Activated CD8-positive, alpha-beta memory T cell treated with anti-CD3 and anti-CD28 coated beads, Interleukin-2, amount 10 ng/mL, durations not matched to agents 7 days and 5 days (primary cell): ENCODE data around the gene APP. TPM values are rescaled to one million over a fixed set of nuclear protein-coding genes. Genes with fewer than 3 reads are reported as not detected.
"Not testable (repeated sequence)": the region's sequence is repeated elsewhere in the genome, so short reads cannot be mapped to it uniquely, and the experiment has no call there.

Experiments
- ATAC-seq: fragments of 150-1000 bp; cut with Tn5 transposase; one replicate; pipeline ENCODE4 v1.10.0; 2021; ENCODE audit warnings: moderate library complexity
- CTCF ChIA-PET: fragments of 350-600 bp; sonication (Branson Sonifier 250); formaldehyde crosslinking; loops from one replicate; lab custom pipeline; 2021; ENCODE audit warnings: antibody characterized with exemption; lab: Charles Lee
- DNase-seq: peaks from one replicate; pipeline ENCODE4 v3.0.0-alpha.2; 2020
- H3K27ac Mint-ChIP-seq: one replicate; pipeline ENCODE4 v1.8.0; 2021; ENCODE audit warnings: mild to moderate bottlenecking, mixed read lengths
- H3K27me3 Mint-ChIP-seq: one replicate; pipeline ENCODE4 v1.8.0; 2021; ENCODE audit warnings: mixed read lengths
- H3K36me3 Mint-ChIP-seq: one replicate; pipeline ENCODE4 v1.8.0; 2021; ENCODE audit warnings: mild to moderate bottlenecking, mixed read lengths
- H3K4me1 Mint-ChIP-seq: one replicate; pipeline ENCODE4 v1.8.0; 2021; ENCODE audit warnings: mixed read lengths
- H3K4me3 Mint-ChIP-seq: one replicate; pipeline ENCODE4 v1.8.0; 2021; ENCODE audit warnings: mild to moderate bottlenecking, moderate library complexity, mixed read lengths
- H3K9me3 Mint-ChIP-seq: one replicate; pipeline ENCODE4 v1.8.0; 2022; ENCODE audit warnings: low read depth, mixed read lengths
- total RNA-seq, 2 experiments: library from RNA; stranded (reverse); gene quantifications; one replicate each; pipeline ENCODE4 v1.2.3, GENCODE V29; 2021

APP gene
- total RNA-seq, 2 experiments from 2014 or later, result 11.2 to 25.1 TPM

DNA sequence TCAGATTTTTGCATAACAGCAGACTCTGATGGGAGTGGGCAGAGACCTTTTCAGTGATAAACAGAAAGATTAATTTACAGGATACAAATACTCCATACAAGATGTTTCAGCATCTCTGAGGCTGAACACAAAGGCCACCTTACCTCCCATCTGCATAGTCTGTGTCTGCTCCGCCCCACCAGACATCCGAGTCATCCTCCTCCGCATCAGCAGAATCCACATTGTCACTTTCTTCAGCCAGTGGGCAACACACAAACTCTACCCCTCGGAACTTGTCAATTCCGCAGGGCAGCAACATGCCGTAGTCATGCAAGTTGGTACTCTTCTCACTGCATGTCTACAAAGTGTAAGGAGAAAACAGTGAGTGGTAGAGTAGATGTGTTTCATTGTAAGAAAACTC, 119.7 kb downstream of the APP start:
- H3K36me3 Mint-ChIP-seq, result no peaks in the 10 kb centered on the region
- DNase-seq, result no peak
- H3K27me3 Mint-ChIP-seq, result no peaks in the 10 kb centered on the region
- H3K4me3 Mint-ChIP-seq, result no peak overlapping the region
- H3K4me1 Mint-ChIP-seq, result no peaks in the 10 kb centered on the region
- no peak overlapping the region for H3K27ac Mint-ChIP-seq
- no peaks in the 10 kb centered on the region for H3K9me3 Mint-ChIP-seq
- no peak for ATAC-seq
- CTCF ChIA-PET, result no interaction called here

- no peak for ATAC-seq
- Mint-ChIP-seq H3K36me3 (no peaks in the 10 kb centered on the region), H3K4me1 (no peaks in the 10 kb centered on the region), H3K27ac (no peak overlapping the region), H3K9me3 (no peaks in the 10 kb centered on the region), H3K27me3 (no peaks in the 10 kb centered on the region), H3K4me3 (no peak overlapping the region)
- DNase-seq, result no peak
- CTCF ChIA-PET, result no interaction called here
Measured at GRCh38 chr21:26049803-26050202, 120.8 kb downstream of the APP start.

DNA sequence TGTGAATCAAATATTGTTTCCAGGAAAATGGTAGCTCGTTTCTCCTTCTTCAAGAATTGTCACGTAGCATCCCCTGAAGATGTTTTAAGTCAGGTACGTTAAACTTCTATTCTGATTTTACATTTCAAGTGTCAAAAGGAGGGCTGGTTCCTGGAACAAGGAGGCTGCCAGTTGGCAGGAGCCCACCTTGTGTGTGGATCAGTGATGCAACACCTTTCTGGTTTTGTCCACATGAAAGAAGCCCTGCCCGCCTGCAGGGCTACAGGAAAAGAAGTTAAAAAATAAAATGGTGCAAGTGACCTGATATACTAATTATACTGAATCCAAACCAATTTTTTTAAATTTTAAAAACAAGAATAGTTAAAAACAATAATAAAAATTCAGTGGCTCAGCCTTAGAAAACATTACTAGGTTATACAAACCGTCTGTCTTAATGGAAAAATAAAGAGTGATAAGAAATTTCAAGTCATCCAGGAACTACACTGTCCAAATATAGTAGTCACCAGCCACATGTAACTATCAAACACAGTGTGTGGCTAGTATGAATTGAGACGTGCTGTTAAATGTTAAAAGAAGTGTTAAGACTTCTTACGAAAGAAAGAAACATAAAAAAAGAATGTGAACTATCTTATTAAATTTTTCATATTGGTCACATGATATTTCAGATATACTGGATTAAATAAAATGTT, 123.1 kb downstream of the APP start:
- CTCF ChIA-PET, result no interaction called here
- no peaks in the 10 kb centered on the region for H3K27me3 Mint-ChIP-seq
- H3K4me1 Mint-ChIP-seq, result no peaks in the 10 kb centered on the region
- no peaks in the 10 kb centered on the region for H3K36me3 Mint-ChIP-seq
- no peak overlapping the region for H3K4me3 Mint-ChIP-seq
- ATAC-seq (no peak), DNase-seq (no peak)
- no peaks in the 10 kb centered on the region for H3K9me3 Mint-ChIP-seq
- H3K27ac Mint-ChIP-seq, result no peak overlapping the region

- H3K4me1 Mint-ChIP-seq, result no peaks in the 10 kb centered on the region
- H3K27ac Mint-ChIP-seq, result no peak overlapping the region
- H3K36me3 Mint-ChIP-seq, result no peaks in the 10 kb centered on the region
- H3K9me3 Mint-ChIP-seq, result no peaks in the 10 kb centered on the region
- CTCF ChIA-PET, result no interaction called here
- no peaks in the 10 kb centered on the region for H3K27me3 Mint-ChIP-seq
- ATAC-seq, result no peak
- no peak overlapping the region for H3K4me3 Mint-ChIP-seq
- no peak for DNase-seq
Measured at GRCh38 chr21:26043891-26044290, 126.7 kb downstream of the APP start.

DNA sequence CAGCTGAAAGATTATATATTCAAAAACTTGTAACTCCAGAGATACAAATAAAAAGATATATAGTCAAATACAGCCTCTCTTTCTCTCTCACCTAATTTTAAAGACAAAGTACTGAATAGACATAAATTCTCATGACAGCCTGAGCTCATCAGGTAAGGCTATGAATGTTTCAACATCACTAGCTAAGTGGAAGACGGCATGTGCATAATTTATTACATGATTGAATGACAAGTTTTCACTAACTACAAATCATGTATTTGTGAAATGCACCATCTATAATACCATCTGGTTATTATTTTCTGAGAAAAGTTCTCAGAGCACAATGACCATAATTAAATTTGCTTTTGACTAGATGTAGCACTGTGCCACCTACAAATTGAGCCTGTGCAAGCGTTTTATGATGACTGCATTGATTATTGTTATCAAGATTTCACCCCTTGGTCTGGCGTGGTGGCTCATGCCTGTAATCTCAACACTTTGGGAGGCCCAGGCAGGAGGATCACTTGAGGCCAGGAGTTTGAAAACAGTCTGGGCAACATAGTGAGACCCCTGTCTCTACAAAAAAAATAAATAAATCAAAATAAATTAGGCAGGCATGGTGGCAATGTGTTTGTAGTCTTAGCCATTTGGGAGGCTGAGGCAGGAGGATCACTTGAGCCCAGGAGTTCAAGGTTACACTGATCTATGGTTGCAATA, 128.2 kb downstream of the APP start:
- DNase-seq (no peak), ATAC-seq (no peak)
- Mint-ChIP-seq H3K36me3 (no peaks in the 10 kb centered on the region), H3K4me3 (no peak overlapping the region), H3K27me3 (no peaks in the 10 kb centered on the region), H3K9me3 (no peaks in the 10 kb centered on the region), H3K4me1 (no peaks in the 10 kb centered on the region), H3K27ac (no peak overlapping the region)
- CTCF ChIA-PET, result no interaction called here

DNA sequence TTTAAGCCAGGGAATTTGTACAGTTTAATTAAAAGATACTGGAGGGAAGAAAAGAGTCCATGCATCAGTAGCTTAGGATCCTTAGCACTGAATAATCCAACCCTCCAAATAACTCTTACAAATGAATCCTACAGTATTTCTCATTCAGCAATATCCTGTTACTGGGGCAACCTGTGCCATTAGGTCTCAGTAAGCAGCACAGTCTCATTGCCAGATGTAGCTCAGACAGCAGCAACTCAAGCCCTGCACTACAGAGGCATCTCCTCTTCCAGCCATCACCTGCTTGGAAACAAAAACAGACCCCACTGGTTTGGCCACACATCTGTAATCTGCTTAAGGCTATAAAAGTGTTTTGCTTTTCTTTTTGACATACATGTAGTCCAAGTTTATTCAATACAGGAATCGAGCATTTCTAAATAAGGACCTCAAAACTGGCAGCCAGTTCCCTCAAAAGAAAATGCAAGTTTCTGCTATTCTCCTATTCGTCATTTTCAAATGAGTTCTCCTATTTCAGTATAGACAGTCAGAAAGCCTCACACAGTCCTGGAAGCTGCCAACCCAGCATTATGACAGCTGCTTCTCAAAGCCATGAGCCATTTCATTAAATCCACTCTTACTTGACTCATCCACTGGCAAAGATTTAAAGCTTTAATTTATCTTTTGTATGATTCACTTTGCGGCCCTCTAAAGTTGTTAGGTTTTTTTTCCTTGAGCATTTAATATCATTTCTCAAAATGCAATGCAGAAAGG, 129.0 kb downstream of the APP start:
- Mint-ChIP-seq H3K27me3 (no peaks in the 10 kb centered on the region), H3K4me1 (peaks cover 1% of the 10 kb centered on the region), H3K9me3 (no peaks in the 10 kb centered on the region)

GRCh38 chr21:26036916-26037315, 133.7 kb downstream of the APP start:
- Mint-ChIP-seq H3K36me3 (no peaks in the 10 kb centered on the region), H3K27me3 (no peaks in the 10 kb centered on the region), H3K27ac (no peak overlapping the region), H3K4me1 (peaks cover 1% of the 10 kb centered on the region), H3K9me3 (no peaks in the 10 kb centered on the region), H3K4me3 (no peak overlapping the region)
- ATAC-seq (no peak), DNase-seq (no peak)
- CTCF ChIA-PET, result no interaction called here

More for the DNA sequence above, 129.0 kb downstream of the APP start:
- no peak overlapping the region for H3K27ac Mint-ChIP-seq
- DNase-seq (no peak), ATAC-seq (no peak)
- H3K4me3 Mint-ChIP-seq, result no peak overlapping the region
- H3K36me3 Mint-ChIP-seq, result no peaks in the 10 kb centered on the region
- CTCF ChIA-PET, result no interaction called here

GRCh38 chr21:26032263-26032662, 138.3 kb downstream of the APP start:
- no peaks in the 10 kb centered on the region for H3K36me3 Mint-ChIP-seq
- no peaks in the 10 kb centered on the region for H3K9me3 Mint-ChIP-seq
- no peak overlapping the region for H3K4me3 Mint-ChIP-seq
- H3K4me1 Mint-ChIP-seq, result peaks cover 1% of the 10 kb centered on the region
- H3K27ac Mint-ChIP-seq, result no peak overlapping the region
- CTCF ChIA-PET, result interaction anchor here (0.8 to 0.9 kb wide), 2 partner anchors 41 to 139 kb away, joined by 3 read pairs; partner anchors contain the start of gene APP
- H3K27me3 Mint-ChIP-seq, result no peaks in the 10 kb centered on the region
- DNase-seq, result no peak
- no peak for ATAC-seq

DNA sequence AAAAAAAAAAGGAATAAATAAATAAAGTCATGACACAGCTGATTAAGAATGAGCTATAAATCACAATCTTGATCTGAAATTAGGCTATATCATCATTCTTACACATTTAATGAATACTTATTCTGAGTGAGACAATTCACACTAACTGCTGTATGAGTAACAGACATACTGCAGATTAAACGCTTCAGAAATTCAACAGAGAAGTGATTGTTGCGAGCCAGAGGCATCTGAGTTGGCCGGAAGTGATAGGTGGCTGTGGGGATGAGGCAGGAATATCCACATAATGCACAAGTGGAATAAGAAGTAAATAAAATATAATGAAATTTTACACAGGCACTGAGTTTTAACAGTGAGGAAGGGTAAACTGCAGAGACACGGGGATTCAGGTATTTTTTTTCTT, 142.4 kb downstream of the APP start:
- no peak for DNase-seq

GRCh38 chr21:26027696-26028095, 142.9 kb downstream of the APP start:
- H3K27ac Mint-ChIP-seq, result no peak overlapping the region
- H3K4me3 Mint-ChIP-seq, result no peak overlapping the region
- CTCF ChIA-PET, result no interaction called here
- no peaks in the 10 kb centered on the region for H3K9me3 Mint-ChIP-seq
- DNase-seq (no peak), ATAC-seq (no peak)
- no peaks in the 10 kb centered on the region for H3K27me3 Mint-ChIP-seq
- H3K36me3 Mint-ChIP-seq, result no peaks in the 10 kb centered on the region
- H3K4me1 Mint-ChIP-seq, result no peaks in the 10 kb centered on the region

More for the DNA sequence above, 142.4 kb downstream of the APP start:
- no peak overlapping the region for H3K27ac Mint-ChIP-seq
- CTCF ChIA-PET, result no interaction called here
- no peaks in the 10 kb centered on the region for H3K27me3 Mint-ChIP-seq
- H3K9me3 Mint-ChIP-seq, result no peaks in the 10 kb centered on the region
- H3K4me1 Mint-ChIP-seq, result no peaks in the 10 kb centered on the region
- H3K4me3 Mint-ChIP-seq, result no peak overlapping the region
- no peaks in the 10 kb centered on the region for H3K36me3 Mint-ChIP-seq
- no peak for ATAC-seq

DNA sequence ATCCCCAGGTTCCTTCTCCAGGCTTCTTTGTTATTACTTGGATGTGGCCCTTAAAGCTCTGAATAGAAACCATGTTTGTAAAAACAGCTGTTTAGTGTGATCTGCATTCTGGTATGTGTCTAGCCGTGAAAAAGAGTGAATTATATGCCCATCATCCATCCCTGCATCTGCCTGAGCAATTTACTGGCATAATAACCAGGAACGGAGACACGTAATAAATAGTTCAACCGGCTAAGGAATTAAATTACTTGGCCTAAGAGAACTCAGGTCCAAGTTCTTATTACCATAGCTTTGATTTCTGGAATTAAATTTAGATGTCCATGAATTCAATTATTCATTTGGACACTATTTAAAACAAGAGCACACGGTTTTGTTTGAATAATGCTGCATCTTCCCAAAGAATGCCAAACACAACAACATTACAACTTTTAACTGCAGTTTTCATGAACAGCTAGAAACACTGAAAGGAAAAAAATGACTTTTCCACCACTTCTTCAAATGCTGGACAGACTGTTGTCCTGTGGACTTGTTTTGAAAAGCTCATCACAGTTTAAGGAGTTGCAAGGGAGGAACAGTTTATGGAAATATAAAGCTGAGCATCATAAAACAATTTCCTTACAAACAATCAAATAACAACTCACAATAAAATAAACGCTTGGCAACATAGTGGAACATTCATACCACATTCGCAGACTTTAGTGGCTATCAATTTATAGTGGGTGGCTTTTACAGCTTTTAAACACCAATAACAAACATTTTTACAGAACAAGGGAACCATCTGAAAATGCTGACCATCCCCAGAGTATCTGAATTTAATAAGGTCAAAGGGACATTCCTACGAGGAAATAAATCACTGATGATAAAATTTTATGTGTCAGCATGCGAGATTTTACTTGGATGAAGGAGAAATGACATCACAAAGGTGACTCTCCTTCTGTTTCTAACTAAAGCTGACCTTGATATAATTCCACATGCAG, 144.7 kb downstream of the APP start:
- CTCF ChIA-PET, result no interaction called here
- ATAC-seq (no peak), DNase-seq (no peak)
- Mint-ChIP-seq H3K4me3 (no peak overlapping the region), H3K27ac (no peak overlapping the region), H3K27me3 (no peaks in the 10 kb centered on the region), H3K9me3 (no peaks in the 10 kb centered on the region), H3K4me1 (no peaks in the 10 kb centered on the region), H3K36me3 (peaks cover 4% of the 10 kb centered on the region)

GRCh38 chr21:26023406-26023805, 147.2 kb downstream of the APP start:
- H3K9me3 Mint-ChIP-seq, DNase-seq, CTCF ChIA-PET: not testable (repeated sequence)

More at GRCh38 chr21:26023406-26023805, 147.2 kb downstream of the APP start:
- not testable (repeated sequence) for H3K36me3 Mint-ChIP-seq, ATAC-seq, H3K27ac Mint-ChIP-seq, H3K27me3 Mint-ChIP-seq, H3K4me3 Mint-ChIP-seq, H3K4me1 Mint-ChIP-seq
